Karpas-422 (cell line): ENCODE data around the gene HS3ST1. TPM values are rescaled to one million over a fixed set of nuclear protein-coding genes. Genes with fewer than 3 reads are reported as not detected.

Source experiments
- DNase-seq: peaks from one replicate; pipeline ENCODE4 v3.0.0-alpha.2; 2015
- H2AFZ ChIP-seq: fragments of 200-600 bp; sonication (generic); 2 replicates; pipeline ENCODE4 v1.6.1; 2014; ENCODE audit warnings: antibody characterized with exemption, low read length, mixed read lengths
- H3K27ac ChIP-seq: fragments of 200-600 bp; sonication (generic); 2 replicates; pipeline ENCODE4 v1.5.1; 2014; ENCODE audit warnings: mild to moderate bottlenecking, low read length, moderate library complexity
- H3K27me3 ChIP-seq: fragments of 200-600 bp; sonication (generic); 2 replicates; pipeline ENCODE4 v1.6.1; 2014; ENCODE audit warnings: low read length, mixed read lengths
- H3K36me3 ChIP-seq: fragments of 200-600 bp; sonication (generic); 2 replicates; pipeline ENCODE4 v1.6.1; 2014; ENCODE audit warnings: low read length, mixed read lengths; ENCODE audit not compliant: insufficient read depth
- H3K4me1 ChIP-seq: fragments of 200-600 bp; sonication (generic); 2 replicates; pipeline ENCODE4 v1.6.1; 2014; ENCODE audit warnings: mild to moderate bottlenecking, low read length, mixed read lengths
- H3K4me2 ChIP-seq: fragments of 200-600 bp; sonication (generic); 2 replicates; pipeline ENCODE4 v1.6.1; 2014; ENCODE audit warnings: low read length, low read depth, mild to moderate bottlenecking; ENCODE audit not compliant: poor library complexity, severe bottlenecking
- H3K4me3 ChIP-seq: fragments of 200-600 bp; sonication (generic); 2 replicates; pipeline ENCODE4 v1.5.1; 2014; ENCODE audit warnings: mild to moderate bottlenecking, antibody characterized with exemption, low read length, mixed read lengths
- H3K79me2 ChIP-seq: fragments of 200-600 bp; sonication (generic); 2 replicates; pipeline ENCODE4 v1.6.1; 2014; ENCODE audit warnings: mild to moderate bottlenecking, low read length, mixed read lengths
- H3K9ac ChIP-seq: fragments of 200-600 bp; sonication (generic); 2 replicates; pipeline ENCODE4 v1.6.0; 2014; ENCODE audit warnings: low read length
- H3K9me2 ChIP-seq: fragments of 200-600 bp; sonication (generic), shearing (Covaris generic); replicated peaks from 2 replicates; pipeline ENCODE4 v1.6.0; 2014; ENCODE audit warnings: mild to moderate bottlenecking, low read length, moderate library complexity; ENCODE audit not compliant: insufficient read depth
- H3K9me3 ChIP-seq: fragments of 300-700, 200-600 bp; sonication (generic); 2 replicates; pipeline ENCODE4 v1.6.1; 2014; ENCODE audit warnings: low read length, mixed read lengths
- H4K20me1 ChIP-seq: fragments of 200-600 bp; sonication (generic); 2 replicates; pipeline ENCODE4 v1.6.1; 2014; ENCODE audit warnings: mild to moderate bottlenecking, antibody characterized with exemption, low read length, low read depth; ENCODE audit not compliant: insufficient read depth
- total RNA-seq: library from RNA; depleted of rRNA; stranded (reverse); fragments of >200 nt; shearing (Covaris generic); gene quantifications from 2 replicates; pipeline ENCODE4 v1.2.3, GENCODE V29; 2014; ENCODE audit warnings: low replicate concordance; rRNA removed

The HS3ST1 gene
- not detected in 2 replicates for total RNA-seq

GRCh38 chr4:11428231-11428898 lies at the start of gene HS3ST1:
HS3ST1 (minus strand) TSS chr4:11428894; CDS start chr4:11400005, 28,889 bp downstream.
- Histone ChIP-seq H3K36me3 (no peaks in the 10 kb centered on the region), H3K4me3 (no peak within 1 kb of the TSS)

GRCh38 chr4:11475871-11476270 lies 47.2 kb upstream of the HS3ST1 start:
- no peaks in the 10 kb centered on the region for H3K36me3 ChIP-seq
- no peaks in the 10 kb centered on the region for H3K9me2 ChIP-seq
- no peak overlapping the region for H3K4me3 ChIP-seq
- H3K27ac ChIP-seq = no peak overlapping the region
- no peak overlapping the region for H2AFZ ChIP-seq
- H3K4me2 ChIP-seq = no peak overlapping the region
- no peaks in the 10 kb centered on the region for H3K4me1 ChIP-seq
- DNase-seq = no peak
- no peaks in the 10 kb centered on the region for H3K27me3 ChIP-seq
- no peak overlapping the region for H3K9ac ChIP-seq
- no peaks in the 10 kb centered on the region for H4K20me1 ChIP-seq
- peaks cover 14% of the 10 kb centered on the region for H3K9me3 ChIP-seq
- H3K79me2 ChIP-seq = no peaks in the 10 kb centered on the region

More at GRCh38 chr4:11428231-11428898, at the start of gene HS3ST1:
- no peak for DNase-seq
- no peak within 1 kb of the TSS for H2AFZ ChIP-seq
- H3K9me3 ChIP-seq = no peaks in the 10 kb centered on the region
- no peak within 1 kb of the TSS for H3K27ac ChIP-seq
- H3K4me2 ChIP-seq = no peak within 1 kb of the TSS
- no peaks in the 10 kb centered on the region for H3K27me3 ChIP-seq
- no peaks in the 10 kb centered on the region for H3K9me2 ChIP-seq
- H3K4me1 ChIP-seq = no peaks in the 10 kb centered on the region
- no peaks in the 10 kb centered on the region for H3K79me2 ChIP-seq
- H4K20me1 ChIP-seq = no peaks in the 10 kb centered on the region
- H3K9ac ChIP-seq = no peak within 1 kb of the TSS

GRCh38 chr4:11474146-11474545 lies 45.5 kb upstream of the HS3ST1 start:
- no peaks in the 10 kb centered on the region for H3K9me2 ChIP-seq
- no peak overlapping the region for H2AFZ ChIP-seq
- no peaks in the 10 kb centered on the region for H4K20me1 ChIP-seq
- H3K27ac ChIP-seq = no peak overlapping the region
- H3K79me2 ChIP-seq = no peaks in the 10 kb centered on the region
- no peaks in the 10 kb centered on the region for H3K27me3 ChIP-seq
- DNase-seq = no peak
- no peaks in the 10 kb centered on the region for H3K36me3 ChIP-seq
- no peak overlapping the region for H3K9ac ChIP-seq
- H3K4me1 ChIP-seq = no peaks in the 10 kb centered on the region
- peaks cover 14% of the 10 kb centered on the region for H3K9me3 ChIP-seq
- no peak overlapping the region for H3K4me2 ChIP-seq
- H3K4me3 ChIP-seq = no peak overlapping the region

GRCh38 chr4:11472535-11472934 lies 43.8 kb upstream of the HS3ST1 start:
- no peak for DNase-seq
- H3K4me2 ChIP-seq = no peak overlapping the region
- no peaks in the 10 kb centered on the region for H4K20me1 ChIP-seq
- H3K9me2 ChIP-seq = no peaks in the 10 kb centered on the region
- H3K79me2 ChIP-seq = no peaks in the 10 kb centered on the region
- peaks cover 17% of the 10 kb centered on the region for H3K9me3 ChIP-seq
- H3K27ac ChIP-seq = no peak overlapping the region
- no peak overlapping the region for H3K4me3 ChIP-seq
- H3K27me3 ChIP-seq = no peaks in the 10 kb centered on the region
- H2AFZ ChIP-seq = no peak overlapping the region
- H3K36me3 ChIP-seq = no peaks in the 10 kb centered on the region
- H3K9ac ChIP-seq = no peak overlapping the region
- no peaks in the 10 kb centered on the region for H3K4me1 ChIP-seq

- Histone ChIP-seq H3K36me3 (no peaks in the 10 kb centered on the region), H3K4me3 (no peak overlapping the region), H3K4me2 (no peak overlapping the region), H3K27me3 (no peaks in the 10 kb centered on the region), H3K4me1 (no peaks in the 10 kb centered on the region), H2AFZ (no peak overlapping the region), H4K20me1 (no peaks in the 10 kb centered on the region), H3K9me3 (peaks cover 17% of the 10 kb centered on the region), H3K9ac (no peak overlapping the region), H3K9me2 (no peaks in the 10 kb centered on the region), H3K27ac (no peak overlapping the region), H3K79me2 (no peaks in the 10 kb centered on the region)
- DNase-seq = no peak
These were observed 42.9 kb upstream of the HS3ST1 start for GRCh38 chr4:11471618-11472017.

- Histone ChIP-seq H3K9me3 (peaks cover 17% of the 10 kb centered on the region), H3K9ac (no peak overlapping the region), H4K20me1 (no peaks in the 10 kb centered on the region), H3K27ac (no peak overlapping the region), H3K4me1 (no peaks in the 10 kb centered on the region), H3K27me3 (no peaks in the 10 kb centered on the region), H2AFZ (no peak overlapping the region), H3K36me3 (no peaks in the 10 kb centered on the region), H3K4me2 (no peak overlapping the region), H3K79me2 (no peaks in the 10 kb centered on the region), H3K4me3 (no peak overlapping the region), H3K9me2 (no peaks in the 10 kb centered on the region)
- no peak for DNase-seq
These were observed 42.4 kb upstream of the HS3ST1 start for GRCh38 chr4:11471046-11471441.

GRCh38 chr4:11470438-11471045 lies 41.8 kb upstream of the HS3ST1 start:
- H4K20me1 ChIP-seq = no peaks in the 10 kb centered on the region
- no peaks in the 10 kb centered on the region for H3K79me2 ChIP-seq
- H3K27ac ChIP-seq = no peak overlapping the region
- H3K4me1 ChIP-seq = no peaks in the 10 kb centered on the region
- H3K9me2 ChIP-seq = no peaks in the 10 kb centered on the region
- no peak overlapping the region for H2AFZ ChIP-seq
- no peak overlapping the region for H3K4me2 ChIP-seq
- no peaks in the 10 kb centered on the region for H3K36me3 ChIP-seq
- H3K27me3 ChIP-seq = no peaks in the 10 kb centered on the region
- no peak for DNase-seq
- H3K9ac ChIP-seq = no peak overlapping the region
- H3K9me3 ChIP-seq = peaks cover 14% of the 10 kb centered on the region
- H3K4me3 ChIP-seq = no peak overlapping the region

- no peak overlapping the region for H3K4me3 ChIP-seq
- H3K9ac ChIP-seq = no peak overlapping the region
- no peaks in the 10 kb centered on the region for H3K27me3 ChIP-seq
- no peak for DNase-seq
- no peak overlapping the region for H3K27ac ChIP-seq
- H3K9me2 ChIP-seq = no peaks in the 10 kb centered on the region
- H3K4me2 ChIP-seq = no peak overlapping the region
- H4K20me1 ChIP-seq = no peaks in the 10 kb centered on the region
- H3K36me3 ChIP-seq = no peaks in the 10 kb centered on the region
- H3K79me2 ChIP-seq = no peaks in the 10 kb centered on the region
- no peak overlapping the region for H2AFZ ChIP-seq
- peaks cover 14% of the 10 kb centered on the region for H3K9me3 ChIP-seq
- H3K4me1 ChIP-seq = no peaks in the 10 kb centered on the region
These were observed 41.1 kb upstream of the HS3ST1 start for GRCh38 chr4:11469650-11470437.
